SKM-1 (cell line): ENCODE data around the gene THAP7.

Experiments
- DNase-seq: peaks from one replicate; lab custom pipeline; 2025; ENCODE audit not compliant: unreplicated experiment; lab: John Stamatoyannopoulos, UW

The THAP7 gene

GRCh38 chr22:20965104-20965887, 36.6 kb downstream of the THAP7 start:
- no peak for DNase-seq

- no peak for DNase-seq
Observed at GRCh38 chr22:20964799-20965103, 37.2 kb downstream of the THAP7 start.

GRCh38 chr22:20964090-20964798, 37.7 kb downstream of the THAP7 start:
- no peak for DNase-seq

- no peak for DNase-seq
Observed at GRCh38 chr22:20963201-20964052, 38.5 kb downstream of the THAP7 start.

- no peak for DNase-seq
Observed at GRCh38 chr22:20962491-20962945, 39.4 kb downstream of the THAP7 start.

- DNase-seq, result no peak
Observed at GRCh38 chr22:20960609-20961008, 41.3 kb downstream of the THAP7 start.

GRCh38 chr22:20959578-20960461, 42.1 kb downstream of the THAP7 start:
- no peak for DNase-seq

GRCh38 chr22:20957683-20958431, 44.1 kb downstream of the THAP7 start:
- no peak for DNase-seq

GRCh38 chr22:20957102-20957682, 44.7 kb downstream of the THAP7 start:
- no peak for DNase-seq

- DNase-seq, result no peak
Observed at GRCh38 chr22:20956258-20957101, 45.4 kb downstream of the THAP7 start.

- DNase-seq, result no peak
Observed at GRCh38 chr22:20955548-20955947, 46.4 kb downstream of the THAP7 start.

GRCh38 chr22:20953668-20954500, 48.0 kb downstream of the THAP7 start:
- no peak for DNase-seq

GRCh38 chr22:20953342-20953608, 48.6 kb downstream of the THAP7 start:
- no peak for DNase-seq

GRCh38 chr22:20952544-20953341, 49.2 kb downstream of the THAP7 start:
- DNase-seq, result no peak

- DNase-seq, result no peak
Observed at GRCh38 chr22:20951932-20952380, 50.0 kb downstream of the THAP7 start.

- no peak for DNase-seq
Observed at GRCh38 chr22:20951151-20951931, 50.6 kb downstream of the THAP7 start.
